GM20000 (cell line): ENCODE measurements around the gene CBY2.

Experiments used
- DNase-seq: peaks from one replicate; pipeline ENCODE4 v3.0.0; 2012; ENCODE audit warnings: low spot score
- TF ChIP-seq, protein P1 (sequence below): IDR thresholded peaks from 2 replicates; pipeline ENCODE4 v1.5.1; 2012; ENCODE audit warnings: mild to moderate bottlenecking, control low read depth; ENCODE audit errors: extremely low read depth, missing control alignments

Gene CBY2

GRCh38 chr13:45728759-45729158 lies 26.6 kb downstream of the CBY2 start:
- TF ChIP-seq, protein P1, sequence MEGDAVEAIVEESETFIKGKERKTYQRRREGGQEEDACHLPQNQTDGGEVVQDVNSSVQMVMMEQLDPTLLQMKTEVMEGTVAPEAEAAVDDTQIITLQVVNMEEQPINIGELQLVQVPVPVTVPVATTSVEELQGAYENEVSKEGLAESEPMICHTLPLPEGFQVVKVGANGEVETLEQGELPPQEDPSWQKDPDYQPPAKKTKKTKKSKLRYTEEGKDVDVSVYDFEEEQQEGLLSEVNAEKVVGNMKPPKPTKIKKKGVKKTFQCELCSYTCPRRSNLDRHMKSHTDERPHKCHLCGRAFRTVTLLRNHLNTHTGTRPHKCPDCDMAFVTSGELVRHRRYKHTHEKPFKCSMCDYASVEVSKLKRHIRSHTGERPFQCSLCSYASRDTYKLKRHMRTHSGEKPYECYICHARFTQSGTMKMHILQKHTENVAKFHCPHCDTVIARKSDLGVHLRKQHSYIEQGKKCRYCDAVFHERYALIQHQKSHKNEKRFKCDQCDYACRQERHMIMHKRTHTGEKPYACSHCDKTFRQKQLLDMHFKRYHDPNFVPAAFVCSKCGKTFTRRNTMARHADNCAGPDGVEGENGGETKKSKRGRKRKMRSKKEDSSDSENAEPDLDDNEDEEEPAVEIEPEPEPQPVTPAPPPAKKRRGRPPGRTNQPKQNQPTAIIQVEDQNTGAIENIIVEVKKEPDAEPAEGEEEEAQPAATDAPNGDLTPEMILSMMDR = peak; percentile 18
- DNase-seq = peak; percentile 37

- no peak for DNase-seq
- TF ChIP-seq, protein P1 = no peak
Measured at GRCh38 chr13:45731455-45731854, 29.3 kb downstream of the CBY2 start.

DNA sequence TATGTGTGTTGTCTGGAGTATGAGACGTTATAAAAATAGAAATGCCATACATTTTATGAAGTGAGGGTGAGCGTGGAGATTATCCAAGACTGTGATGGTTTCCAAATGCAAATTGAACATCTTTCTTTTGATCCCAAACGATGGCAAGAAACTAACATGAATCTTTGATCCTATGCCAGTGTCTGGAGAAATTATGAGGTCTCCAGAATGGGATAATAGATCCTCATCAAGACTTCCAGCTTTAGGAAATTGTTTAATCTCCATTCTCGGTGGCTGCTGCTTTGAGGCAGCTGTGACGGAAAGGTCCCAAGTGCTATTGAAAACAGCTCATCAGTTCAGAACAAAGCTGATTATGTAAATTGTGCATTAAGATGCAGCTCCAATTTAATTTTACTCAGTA lies 30.8 kb downstream of the CBY2 start:
- DNase-seq = no peak
- TF ChIP-seq, protein P1 = no peak

DNA sequence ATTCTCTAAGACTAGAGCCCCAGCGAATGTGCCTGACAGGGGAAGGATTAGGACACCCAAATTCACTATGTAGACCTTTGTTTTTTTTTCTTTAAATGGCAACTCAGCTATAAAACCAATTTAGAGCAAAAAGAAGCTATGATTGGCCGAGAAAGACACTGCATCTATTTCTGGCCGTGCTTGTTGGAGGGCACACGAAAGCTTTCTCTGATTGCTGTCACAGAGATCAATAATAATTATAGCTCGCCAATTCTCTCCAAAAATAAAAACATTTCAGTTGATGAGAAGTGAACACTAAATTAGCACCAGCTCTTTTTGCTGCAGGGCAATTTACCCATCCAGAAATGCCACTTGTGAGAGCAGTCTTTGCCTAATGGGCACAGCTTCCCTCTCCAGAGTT lies 31.2 kb downstream of the CBY2 start:
- TF ChIP-seq, protein P1 = no peak
- DNase-seq = no peak

GRCh38 chr13:45737571-45738017 lies 35.5 kb downstream of the CBY2 start:
- TF ChIP-seq, protein P1 = no peak
- peak; percentile 24 for DNase-seq

- TF ChIP-seq, protein P1 = no peak
- DNase-seq = no peak
Measured at GRCh38 chr13:45742985-45743384, 40.9 kb downstream of the CBY2 start.

DNA sequence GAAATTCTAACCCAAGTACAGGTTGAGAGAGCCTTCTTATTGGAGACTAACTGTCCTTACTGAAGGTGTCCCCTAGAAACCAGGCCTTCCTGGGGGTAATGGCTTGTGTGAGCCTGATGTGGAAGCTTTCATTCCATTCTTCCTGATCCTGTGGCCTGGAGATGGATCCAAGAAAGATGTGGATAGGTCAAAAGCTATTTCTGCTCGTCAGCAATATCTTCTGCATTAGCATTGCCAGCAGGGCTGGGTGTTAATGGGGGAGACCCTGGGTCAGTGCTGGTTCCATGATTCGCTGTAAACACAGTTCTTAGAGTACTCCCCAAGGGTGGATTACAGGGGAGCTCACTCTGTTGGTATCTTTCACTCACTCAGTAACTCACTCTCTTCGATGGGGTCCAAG lies 42.9 kb downstream of the CBY2 start:
- no peak for DNase-seq
- TF ChIP-seq, protein P1 = no peak

DNA sequence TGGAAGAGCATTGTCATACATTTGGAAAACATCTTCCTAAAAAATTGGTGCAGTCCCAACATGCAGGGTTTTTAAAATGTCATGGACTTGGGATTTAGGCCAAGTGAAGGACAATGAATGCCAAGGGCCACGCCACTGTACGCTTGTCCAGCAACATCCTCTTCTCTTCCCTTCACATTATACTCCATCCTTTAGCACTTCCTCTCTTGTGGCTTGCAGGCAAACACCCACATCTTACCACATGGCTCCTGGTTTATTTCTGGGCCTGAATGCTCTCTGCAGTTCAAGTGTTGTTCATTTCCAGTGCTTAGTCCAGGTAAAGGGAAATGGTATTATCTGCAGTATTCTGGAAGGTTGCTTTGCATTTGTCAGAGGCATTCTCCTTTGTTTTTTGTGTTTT lies 45.0 kb downstream of the CBY2 start:
- TF ChIP-seq, protein P1 = no peak
- DNase-seq = no peak
